ENCODE data around the gene SPTBN1.

SPTBN1 gene

GRCh38 chr2:54434711-54435110 is 21.4 kb upstream of the SPTBN1 start:
- DNase-seq = no peak

- no peak for DNase-seq
These were observed 20.6 kb upstream of the SPTBN1 start for GRCh38 chr2:54435325-54436226.

- DNase-seq = no peak
These were observed 18.5 kb upstream of the SPTBN1 start for GRCh38 chr2:54437588-54437987.

- no peak for DNase-seq
These were observed 17.9 kb upstream of the SPTBN1 start for GRCh38 chr2:54438271-54438670.

GRCh38 chr2:54439582-54439981 is 16.5 kb upstream of the SPTBN1 start:
- DNase-seq = no peak

GRCh38 chr2:54440050-54440449 is 16.1 kb upstream of the SPTBN1 start:
- DNase-seq = no peak

GRCh38 chr2:54444503-54444902 is 11.6 kb upstream of the SPTBN1 start:
- DNase-seq = no peak

- no peak for DNase-seq
These were observed 10.0 kb upstream of the SPTBN1 start for GRCh38 chr2:54446122-54446521.

- DNase-seq = no peak
These were observed 9.5 kb upstream of the SPTBN1 start for GRCh38 chr2:54446625-54447024.

GRCh38 chr2:54454548-54455130 is 1.5 kb upstream of the SPTBN1 start:
- no peak for DNase-seq

GRCh38 chr2:54455131-54455562 is 980 bp upstream of the SPTBN1 start:
- no peak for DNase-seq

- DNase-seq = peak; percentile 29
These were observed 160 bp downstream of the SPTBN1 start for GRCh38 chr2:54456362-54456611.

- DNase-seq = peak; percentile 23
These were observed 640 bp downstream of the SPTBN1 start for GRCh38 chr2:54456612-54457322.

GRCh38 chr2:54457323-54458023 is 1.3 kb downstream of the SPTBN1 start:
- DNase-seq = peak; percentile 24

- no peak for DNase-seq
These were observed 2.9 kb downstream of the SPTBN1 start for GRCh38 chr2:54459037-54459441.

- no peak for DNase-seq
These were observed 5.1 kb downstream of the SPTBN1 start for GRCh38 chr2:54461261-54461660.

- DNase-seq = no peak
These were observed 8.2 kb downstream of the SPTBN1 start for GRCh38 chr2:54464341-54464740.

GRCh38 chr2:54465143-54465542 is 9.0 kb downstream of the SPTBN1 start:
- DNase-seq = no peak

- no peak for DNase-seq
These were observed 10.7 kb downstream of the SPTBN1 start for GRCh38 chr2:54466870-54467269.

- no peak for DNase-seq
These were observed 12.5 kb downstream of the SPTBN1 start for GRCh38 chr2:54468673-54469072.

GRCh38 chr2:54469484-54470053 is 13.4 kb downstream of the SPTBN1 start:
- DNase-seq = no peak

- no peak for DNase-seq
These were observed 14.3 kb downstream of the SPTBN1 start for GRCh38 chr2:54470266-54470938.

Data from activated T-cell treated with anti-CD3 and anti-CD28 coated beads, Interleukin-2, amount 50 U/mL, for 1 hour (primary cell).